CD4-positive, alpha-beta T cell (primary cell): Measurements from ENCODE around the gene CCL19. TPM values are rescaled to one million over a fixed set of nuclear protein-coding genes. Genes with fewer than 3 reads are reported as not detected.
A peak's percentile ranks its signal among the peaks of the same experiment; 100 is the strongest.

ENCODE experiments used
- ATAC-seq: fragments of 200-7000 bp; cut with Tn5 transposase; one replicate; pipeline ENCODE4 v1.10.0; 2022; ENCODE audit warnings: mild to moderate bottlenecking; ENCODE audit not compliant: poor library complexity
- CTCF ChIA-PET: fragments of 350-600 bp; sonication (Branson Sonifier 250); formaldehyde crosslinking; loops from one replicate; lab custom pipeline; 2021; ENCODE audit warnings: antibody characterized with exemption, inconsistent platforms; lab: Charles Lee
- POLR2A ChIA-PET: fragments of 350-600 bp; sonication (Branson Sonifier 250); formaldehyde crosslinking; loops from one replicate; lab custom pipeline; 2021; ENCODE audit warnings: antibody characterized with exemption, inconsistent platforms; lab: Charles Lee
- DNase-seq, 14 experiments: peaks; one replicate each; pipeline ENCODE4 v3.0.0-alpha.2; 2013 to 2020; ENCODE audit warnings: mixed read lengths in 2 of 14
- H3K27ac ChIP-seq, 2 donors: one replicate each; pipeline versions ENCODE4 v1.5.1 to v1.7.0; 2013; ENCODE audit warnings: low read length in 2 of 2, low read depth in 1 of 2, mild to moderate bottlenecking in 1 of 2
- H3K27me3 ChIP-seq, 2 experiments: 1 replicate in 1 of 2; 2 replicates in 1 of 2; pipeline versions ENCODE4 v1.6.1 to v1.7.0; 2013; ENCODE audit warnings: low read length in 2 of 2, control low read depth in 1 of 2, mild to moderate bottlenecking in 1 of 2, moderate library complexity in 1 of 2; ENCODE audit not compliant: insufficient read depth in 2 of 2, control insufficient read depth in 1 of 2
- H3K36me3 ChIP-seq: one replicate; pipeline ENCODE4 v1.6.1; 2013; ENCODE audit warnings: low read length, control low read depth; ENCODE audit not compliant: insufficient read depth
- H3K4me1 ChIP-seq: one replicate; pipeline ENCODE4 v1.6.1; 2013; ENCODE audit warnings: low read length, control low read depth; ENCODE audit not compliant: insufficient read depth
- H3K4me3 ChIP-seq: one replicate; pipeline ENCODE4 v1.5.1; 2013; ENCODE audit warnings: mild to moderate bottlenecking, low read length, moderate library complexity
- H3K9me3 ChIP-seq, 2 experiments: 1 replicate in 1 of 2; 2 replicates in 1 of 2; pipeline versions ENCODE4 v1.6.1 to v1.7.0; 2013; ENCODE audit warnings: low read length in 2 of 2, mild to moderate bottlenecking in 2 of 2, control low read depth in 1 of 2, moderate library complexity in 1 of 2; ENCODE audit not compliant: control insufficient read depth in 1 of 2, insufficient read depth in 1 of 2
- H3K27ac Mint-ChIP-seq: one replicate; pipeline ENCODE4 v1.8.0; 2020; ENCODE audit warnings: mixed read lengths
- H3K27me3 Mint-ChIP-seq: one replicate; pipeline ENCODE4 v1.8.0; 2021; ENCODE audit warnings: mixed read lengths
- H3K36me3 Mint-ChIP-seq: one replicate; pipeline ENCODE4 v1.8.0; 2021; ENCODE audit warnings: low read depth, mixed read lengths
- H3K4me1 Mint-ChIP-seq: one replicate; pipeline ENCODE4 v1.8.0; 2021; ENCODE audit warnings: low read depth, mixed read lengths
- H3K4me3 Mint-ChIP-seq: one replicate; pipeline ENCODE4 v1.8.0; 2020; ENCODE audit warnings: mild to moderate bottlenecking, mixed read lengths
- H3K9me3 Mint-ChIP-seq: one replicate; pipeline ENCODE4 v1.8.0; 2020; ENCODE audit warnings: mixed read lengths
- CTCF ChIP-seq: fragments of 200-600 bp; IDR thresholded peaks from one replicate; pipeline ENCODE4 v1.8.0; 2022; ENCODE audit warnings: antibody characterized with exemption, mild to moderate bottlenecking
- intact Hi-C, 2 experiments: fragments of 100-400 bp; cut with DNase I in 1 of 2; cut with micrococcal nuclease in 1 of 2; formaldehyde crosslinking; loops; one replicate each; pipeline versions ENCODE4 v1.15.1 to v1.9.0; 2023 to 2025; cut with DNase I, micrococcal nuclease
- total RNA-seq, 174 experiments: library from RNA in 2 of 174; stranded (reverse) in 2 of 174; gene quantifications; one replicate each; pipeline ENCODE4 v1.2.3 and lab custom pipeline; 2021 to 2026

Gene CCL19
- total RNA-seq, 2 experiments from 2014 or later = not detected

GRCh38 chr9:34644766-34645314 is 46.2 kb downstream of the CCL19 start:
- Mint-ChIP-seq H3K27ac (no peak overlapping the region), H3K9me3 (no peaks in the 10 kb centered on the region), H3K4me3 (peak overlapping the region; percentile 48), H3K27me3 (no peaks in the 10 kb centered on the region), H3K36me3 (peaks cover 37% of the 10 kb centered on the region), H3K4me1 (peaks cover 34% of the 10 kb centered on the region)
- Histone ChIP-seq H3K4me3 (no peak overlapping the region), H3K4me1 (peaks cover 35% of the 10 kb centered on the region), H3K27ac (no peak overlapping the region), H3K27me3 (no peaks in the 10 kb centered on the region), H3K36me3 (peaks cover 22% of the 10 kb centered on the region), H3K9me3 (no peaks in the 10 kb centered on the region)
- ChIA-PET POLR2A (interaction anchor here (1.4 to 4.4 kb wide), 4 partner anchors 8 to 25 kb away, joined by 6 to 84 read pairs (median 13); partner anchors contain the start of genes DCTN3 and SIGMAR1), CTCF (interaction anchor here (0.5 to 5.9 kb wide), 4 partner anchors 9 to 56 kb away, joined by 3 to 37 read pairs (median 4); no protein-coding TSS in a partner anchor)
- no peak for ATAC-seq
- intact Hi-C loops = loop anchor here in 1 of 2 experiments (5.0 kb wide), 1 partner anchor 33 kb away; the partner anchor contains the start of gene RPP25L
- DNase-seq = no peak
- TF ChIP-seq CTCF = no peak

- H3K9me3 Mint-ChIP-seq = no peaks in the 10 kb centered on the region
These were observed 48.4 kb downstream of the CCL19 start for GRCh38 chr9:34642679-34643078.

More at GRCh38 chr9:34642679-34643078, 48.4 kb downstream of the CCL19 start:
- ChIA-PET CTCF (interaction anchor here (0.8 to 2.1 kb wide), 2 partner anchors 9 to 32 kb away, joined by 3 to 7 read pairs; no protein-coding TSS in a partner anchor), POLR2A (interaction anchor here (0.8 kb wide), 1 partner anchor 30 kb away, joined by 3 read pairs; no protein-coding TSS in a partner anchor)
- H3K27ac Mint-ChIP-seq = no peak overlapping the region
- Histone ChIP-seq H3K4me1 (peaks cover 27% of the 10 kb centered on the region), H3K27ac (no peak overlapping the region), H3K4me3 (no peak overlapping the region), H3K9me3 (no peaks in the 10 kb centered on the region), H3K27me3 (no peaks in the 10 kb centered on the region), H3K36me3 (peaks cover under 1% of the 10 kb centered on the region)
- H3K27me3 Mint-ChIP-seq = no peaks in the 10 kb centered on the region
- peaks cover 32% of the 10 kb centered on the region for H3K4me1 Mint-ChIP-seq
- no peak for DNase-seq
- intact Hi-C loops = no loop called here
- ATAC-seq = no peak
- peak overlapping the region; percentile 42 for H3K4me3 Mint-ChIP-seq
- peaks cover 15% of the 10 kb centered on the region for H3K36me3 Mint-ChIP-seq
- TF ChIP-seq CTCF = no peak

Other genes with a start within 250 kb of the CCL19 start
- gene FAM219A, start 232.7 kb downstream of the CCL19 start, total RNA-seq = 1 to 10 TPM; 7.7 to 8.5 TPM
- gene DNAI1, start 232.5 kb downstream of the CCL19 start, total RNA-seq = not detected
- gene ENHO, start 168.3 kb downstream of the CCL19 start, total RNA-seq = under 1 TPM in 1 of 2 experiments, not detected in 1; 0.45 TPM
- not detected for gene CNTFR, start 101.6 kb downstream of the CCL19 start, total RNA-seq
- 1 to 10 TPM; 4.6 to 5.7 TPM for gene RPP25L, start 79.2 kb downstream of the CCL19 start, total RNA-seq
- 10 to 100 TPM; 81.5 to 84.4 TPM for gene DCTN3, start 70.8 kb downstream of the CCL19 start, total RNA-seq
- under 1 TPM; 0.25 to 0.34 TPM for gene ARID3C, start 62.2 kb downstream of the CCL19 start, total RNA-seq
- gene SIGMAR1, start 53.5 kb downstream of the CCL19 start, total RNA-seq = 10 to 100 TPM; 11.7 to 12.1 TPM
- 100 to 1,000 TPM; 115 TPM for gene GALT, start 44.6 kb downstream of the CCL19 start, total RNA-seq
- 100 to 1,000 TPM; 117 TPM for gene IL11RA, start 39.1 kb downstream of the CCL19 start, total RNA-seq
- gene CCL27, start 28.6 kb downstream of the CCL19 start, total RNA-seq = not detected
- not detected for gene CCL21, start 18.9 kb upstream of the CCL19 start, total RNA-seq